Keratinocyte (primary cell): ENCODE measurements around the gene ARHGAP24. TPM values are rescaled to one million over a fixed set of nuclear protein-coding genes. Genes with fewer than 3 reads are reported as not detected.

Source experiments
- DNase-seq: peaks from one replicate; pipeline ENCODE4 v3.0.0-alpha.2; 2011; ENCODE audit warnings: low read depth, missing footprints, low spot score
- FAIRE-seq: peaks from 2 replicates; lab custom pipeline; 2011; peaks lifted over from hg19 to GRCh38; lab: Jason Lieb, UNC
- H2AFZ ChIP-seq: 2 replicates; pipeline ENCODE4 v1.6.0; 2012; ENCODE audit warnings: low read length, control low read depth, inconsistent platforms; ENCODE audit not compliant: control insufficient read depth
- H3K27ac ChIP-seq: 2 replicates; pipeline ENCODE4 v1.5.1; 2011; ENCODE audit warnings: low read length; ENCODE audit not compliant: control insufficient read depth, insufficient read depth
- H3K27me3 ChIP-seq: 3 replicates; pipeline ENCODE4 v1.6.0; 2011; ENCODE audit warnings: low read length; ENCODE audit not compliant: control insufficient read depth, insufficient read depth; ENCODE audit errors: extremely low read depth
- H3K36me3 ChIP-seq, 2 experiments: 2 replicates in 1 of 2; 3 replicates in 1 of 2; pipeline ENCODE4 v1.5.1; 2011; ENCODE audit warnings: low read length in 2 of 2, mild to moderate bottlenecking in 1 of 2; ENCODE audit not compliant: control insufficient read depth in 2 of 2, insufficient read depth in 2 of 2; ENCODE audit errors: extremely low read depth in 1 of 2
- H3K4me1 ChIP-seq: 3 replicates; pipeline ENCODE4 v1.5.1; 2011; ENCODE audit warnings: low read length; ENCODE audit not compliant: control insufficient read depth, insufficient read depth; ENCODE audit errors: extremely low read depth
- H3K4me2 ChIP-seq: 3 replicates; pipeline ENCODE4 v1.6.0; 2011; ENCODE audit warnings: low read depth, low read length; ENCODE audit not compliant: control insufficient read depth, insufficient read depth; ENCODE audit errors: extremely low read depth
- H3K4me3 ChIP-seq, 3 experiments: fragments of 200-600 bp in 1 of 3; sonication (generic) in 1 of 3; 2 replicates in 2 of 3; 3 replicates in 1 of 3; pipeline ENCODE4 v1.5.1; 2011 to 2016; ENCODE audit warnings: low read length in 3 of 3, mild to moderate bottlenecking in 3 of 3, control low read depth in 2 of 3, inconsistent platforms in 1 of 3, low read depth in 1 of 3, mixed read lengths in 1 of 3, mixed run types in 1 of 3, moderate library complexity in 1 of 3; ENCODE audit not compliant: control insufficient read depth in 2 of 3, insufficient read depth in 2 of 3; ENCODE audit errors: extremely low read depth in 1 of 3
- H3K79me2 ChIP-seq: 2 replicates; pipeline ENCODE4 v1.6.0; 2012; ENCODE audit warnings: low read length; ENCODE audit not compliant: control insufficient read depth, insufficient read depth
- H3K9ac ChIP-seq: 3 replicates; pipeline ENCODE4 v1.6.0; 2011; ENCODE audit warnings: low read length; ENCODE audit not compliant: control insufficient read depth, insufficient read depth; ENCODE audit errors: extremely low read depth
- H3K9me1 ChIP-seq: 3 replicates; pipeline ENCODE4 v1.6.0; 2011; ENCODE audit warnings: low read length; ENCODE audit not compliant: control insufficient read depth, insufficient read depth; ENCODE audit errors: extremely low read depth
- H3K9me3 ChIP-seq: 2 replicates; pipeline ENCODE4 v1.5.1; 2012; ENCODE audit warnings: low read depth, low read length; ENCODE audit not compliant: control insufficient read depth
- H4K20me1 ChIP-seq: 3 replicates; pipeline ENCODE4 v1.6.0; 2011; ENCODE audit warnings: low read length; ENCODE audit not compliant: control insufficient read depth, insufficient read depth; ENCODE audit errors: extremely low read depth
- CTCF ChIP-seq, 3 experiments: IDR thresholded peaks in 1 of 3; conservative IDR thresholded peaks in 1 of 3; optimal IDR thresholded peaks in 1 of 3; 2 replicates in 2 of 3; 3 replicates in 1 of 3; pipeline versions ENCODE3 to v1.5.1; 2011; ENCODE audit warnings: low read length in 3 of 3, mild to moderate bottlenecking in 3 of 3, moderate library complexity in 2 of 3, control low read depth in 1 of 3, inconsistent platforms in 1 of 3; ENCODE audit not compliant: insufficient read depth in 2 of 3; ENCODE audit errors: extremely low read depth in 1 of 3
- EZH2 ChIP-seq: IDR thresholded peaks from one replicate; pipeline ENCODE4 v1.6.1; 2012; ENCODE audit warnings: inconsistent platforms, mild to moderate bottlenecking, low read length, moderate library complexity
- dilution Hi-C: fragments of 300-500 bp; cut with MboI; formaldehyde crosslinking; loops from one replicate; pipeline ENCODE4 v1.7.0; 2020; ENCODE audit warnings: low sequenced_read_pairs; ENCODE audit not compliant: extremely low pct_ligation_motif_present
- polyA plus RNA-seq, 5 experiments: library from polyadenylated mRNA; depleted of rRNA in 3 of 5; stranded (reverse) in 3 of 5; stranded (forward) in 1 of 5; unstranded in 1 of 5; fragments of >200 nt; gene quantifications; 1 replicate in 1 of 5; 2 replicates in 3 of 5; 3 replicates in 1 of 5; pipeline versions ENCODE4 v1.2.1 to v1.2.3, GENCODE V29; 2011 to 2012; ENCODE audit warnings: missing spikeins in 2 of 5, low read depth in 1 of 5, low replicate concordance in 1 of 5

ARHGAP24 gene
- polyA plus RNA-seq, 1 donor (not counting 4 experiments of a cell fraction or from before 2014, with no cell fraction given) = 0.87 TPM

GRCh38 chr4:85681221-85681657 is 206.3 kb downstream of the ARHGAP24 start:
- H2AFZ ChIP-seq = no peak overlapping the region
- no peaks in the 10 kb centered on the region for H3K79me2 ChIP-seq
- no peak for FAIRE-seq
- H3K36me3 ChIP-seq = no peaks in the 10 kb centered on the region
- H3K4me1 ChIP-seq = no peaks in the 10 kb centered on the region
- DNase-seq = no peak
- no peaks in the 10 kb centered on the region for H3K9me3 ChIP-seq
- TF ChIP-seq EZH2 (no peak), CTCF (optimal IDR thresholded peaks at IDR 0.05 in 1 of 3, IDR thresholded peaks at IDR 0.05 in 1 of 3, conservative IDR thresholded peaks at IDR 0.05 in 1 of 3; ENCODE audit: extremely low read depth in 1 of 3, insufficient read depth in 2 of 3, low read length in 3 of 3) (no peak)
- H3K27ac ChIP-seq = no peak overlapping the region
- H3K9ac ChIP-seq = no peak overlapping the region
- no peak overlapping the region for H3K4me2 ChIP-seq
- dilution Hi-C loops = no loop called here
- no peaks in the 10 kb centered on the region for H3K9me1 ChIP-seq
- no peak overlapping the region for H3K4me3 ChIP-seq
- H3K27me3 ChIP-seq = no peaks in the 10 kb centered on the region
- H4K20me1 ChIP-seq = no peaks in the 10 kb centered on the region

GRCh38 chr4:85681921-85682320 is 207.0 kb downstream of the ARHGAP24 start:
- dilution Hi-C loops = no loop called here
- no peak overlapping the region for H3K9ac ChIP-seq
- no peaks in the 10 kb centered on the region for H3K4me1 ChIP-seq
- DNase-seq = no peak
- no peak overlapping the region for H2AFZ ChIP-seq
- no peaks in the 10 kb centered on the region for H3K9me1 ChIP-seq
- no peak overlapping the region for H3K27ac ChIP-seq
- no peaks in the 10 kb centered on the region for H3K36me3 ChIP-seq
- H3K9me3 ChIP-seq = no peaks in the 10 kb centered on the region
- H3K4me3 ChIP-seq = no peak overlapping the region
- FAIRE-seq = no peak
- no peaks in the 10 kb centered on the region for H4K20me1 ChIP-seq
- TF ChIP-seq EZH2 (no peak), CTCF (optimal IDR thresholded peaks at IDR 0.05 in 1 of 3, IDR thresholded peaks at IDR 0.05 in 1 of 3, conservative IDR thresholded peaks at IDR 0.05 in 1 of 3; ENCODE audit: extremely low read depth in 1 of 3, insufficient read depth in 2 of 3, low read length in 3 of 3) (no peak)
- no peak overlapping the region for H3K4me2 ChIP-seq
- no peaks in the 10 kb centered on the region for H3K79me2 ChIP-seq
- no peaks in the 10 kb centered on the region for H3K27me3 ChIP-seq
